Peyer's patch (tissue), 4 donors: Measurements from ENCODE around the gene WDR74. TPM values are rescaled to one million over a fixed set of nuclear protein-coding genes. Genes with fewer than 3 reads are reported as not detected.
A peak's percentile ranks its signal among the peaks of the same experiment; 100 is the strongest.

Source experiments
- DNase-seq, 3 donors: peaks; one replicate each; pipeline ENCODE4 v3.0.0-alpha.2; 2017 to 2019
- H3K27ac ChIP-seq, 4 donors: fragments of 200-600 bp; sonication (generic); one replicate each; pipeline ENCODE4 v1.5.1; 2016 to 2019
- H3K27me3 ChIP-seq, 2 donors: fragments of 200-600 bp; sonication (generic); one replicate each; pipeline ENCODE4 v1.5.1; 2019
- H3K36me3 ChIP-seq, 3 donors: fragments of 200-600 bp; sonication (generic); one replicate each; pipeline ENCODE4 v1.5.1; 2016 to 2019
- H3K4me1 ChIP-seq, 4 donors: fragments of 200-600 bp; sonication (generic); one replicate each; pipeline ENCODE4 v1.5.1; 2016 to 2019
- H3K4me3 ChIP-seq, 4 donors: fragments of 200-600 bp; sonication (generic); 1 replicate in 3 of 4; 2 replicates in 1 of 4; pipeline ENCODE4 v1.5.1; 2016 to 2019; ENCODE audit warnings: mild to moderate bottlenecking in 1 of 4
- H3K9me3 ChIP-seq, 4 donors: fragments of 200-600 bp; sonication (generic); one replicate each; pipeline ENCODE4 v1.5.1; 2016 to 2019; ENCODE audit warnings: mild to moderate bottlenecking in 1 of 4
- CTCF ChIP-seq, 6 experiments: fragments of 450-650 bp in 4 of 6; fragments of 200-600 bp in 2 of 6; sonication (generic) in 1 of 6; IDR thresholded peaks; one replicate each; pipeline ENCODE4 v1.5.1; 2017 to 2019; ENCODE audit warnings: antibody characterized with exemption in 6 of 6, mild to moderate bottlenecking in 3 of 6, moderate library complexity in 1 of 6
- POLR2A ChIP-seq, 2 donors: fragments of 450-650 bp; IDR thresholded peaks; one replicate each; pipeline ENCODE4 v1.5.1; 2017; ENCODE audit warnings: antibody characterized with exemption in 2 of 2, mild to moderate bottlenecking in 2 of 2, moderate library complexity in 2 of 2
- total RNA-seq, 4 donors: library from RNA; depleted of rRNA; stranded (reverse); fragments of >200 nt; gene quantifications; one replicate each; pipeline ENCODE4 v1.1.0, GENCODE V29; 2016

Gene WDR74
- 10 to 100 TPM; 17.7 to 78.4 (median 28.6) TPM for total RNA-seq

GRCh38 chr11:62839050-62839945 is at the start of gene WDR74:
TSS of gene WDR74 (minus strand) at chr11:62839590. CDS start at chr11:62839570, 20 bp downstream.
- DNase-seq: peak; percentile 93 to 97 (median 95)
- peak; percentile 48 to 93 for TF ChIP-seq POLR2A (IDR thresholded peaks at IDR 0.05)
- TF ChIP-seq CTCF (IDR thresholded peaks at IDR 0.05): peak in 1 of 6 experiments; percentile 8
- H3K36me3 ChIP-seq: peaks cover 0 to 18% (median 0%) of the 10 kb centered on the region in 3 donors
- H3K4me3 ChIP-seq: peak within 1 kb of the TSS; percentile 74 to 94 (median 84)
- H3K27me3 ChIP-seq: no peaks in the 10 kb centered on the region
- no peaks in the 10 kb centered on the region for H3K9me3 ChIP-seq
- H3K27ac ChIP-seq: peak within 1 kb of the TSS; percentile 97 to 99 (median 98)
- peaks cover 0 to 18% (median 6%) of the 10 kb centered on the region in 4 donors for H3K4me1 ChIP-seq

GRCh38 chr11:62889126-62889483 is 49.7 kb upstream of the WDR74 start:
- no peak for DNase-seq
- no peaks in the 10 kb centered on the region for H3K27me3 ChIP-seq
- peaks cover 0 to 53% (median 3%) of the 10 kb centered on the region in 3 donors for H3K36me3 ChIP-seq
- H3K4me1 ChIP-seq: peaks cover 0 to 57% (median 2%) of the 10 kb centered on the region in 4 donors
- no peak for TF ChIP-seq POLR2A (IDR thresholded peaks at IDR 0.05)
- TF ChIP-seq CTCF (IDR thresholded peaks at IDR 0.05): no peak
- H3K4me3 ChIP-seq: no peak overlapping the region
- no peaks in the 10 kb centered on the region for H3K9me3 ChIP-seq
- peak overlapping the region in 3 of 4 donors; percentile 62 to 91 (median 79) for H3K27ac ChIP-seq

- Histone ChIP-seq H3K4me1 (peaks cover 0 to 64% (median 2%) of the 10 kb centered on the region in 4 donors), H3K36me3 (peaks cover 0 to 60% (median 3%) of the 10 kb centered on the region in 3 donors), H3K27ac (peak overlapping the region in 2 of 4 donors; percentile 44 to 79), H3K27me3 (no peaks in the 10 kb centered on the region), H3K9me3 (no peaks in the 10 kb centered on the region), H3K4me3 (no peak overlapping the region)
- TF ChIP-seq POLR2A (IDR thresholded peaks at IDR 0.05): no peak
- TF ChIP-seq CTCF (IDR thresholded peaks at IDR 0.05): no peak
- no peak for DNase-seq
These were observed 49.0 kb upstream of the WDR74 start for GRCh38 chr11:62888406-62888805.

GRCh38 chr11:62885137-62885750 is 45.9 kb upstream of the WDR74 start:
- H3K4me3 ChIP-seq: no peak overlapping the region
- H3K4me1 ChIP-seq: peaks cover 4 to 64% (median 11%) of the 10 kb centered on the region in 4 donors
- peaks cover 0 to 69% (median 3%) of the 10 kb centered on the region in 3 donors for H3K36me3 ChIP-seq
- H3K9me3 ChIP-seq: no peaks in the 10 kb centered on the region
- TF ChIP-seq CTCF (IDR thresholded peaks at IDR 0.05): no peak
- TF ChIP-seq POLR2A (IDR thresholded peaks at IDR 0.05): no peak
- no peak for DNase-seq
- H3K27ac ChIP-seq: no peak overlapping the region
- H3K27me3 ChIP-seq: no peaks in the 10 kb centered on the region

GRCh38 chr11:62883673-62884072 is 44.3 kb upstream of the WDR74 start:
- H3K4me3 ChIP-seq: peak overlapping the region in 1 of 4 donors; percentile 80
- TF ChIP-seq CTCF (IDR thresholded peaks at IDR 0.05): no peak
- TF ChIP-seq POLR2A (IDR thresholded peaks at IDR 0.05): no peak
- H3K36me3 ChIP-seq: peaks cover 0 to 62% (median 3%) of the 10 kb centered on the region in 3 donors
- DNase-seq: no peak
- H3K27ac ChIP-seq: peak overlapping the region in 1 of 4 donors; percentile 27
- peaks cover 0 to 68% (median 15%) of the 10 kb centered on the region in 4 donors for H3K4me1 ChIP-seq
- H3K27me3 ChIP-seq: no peaks in the 10 kb centered on the region
- H3K9me3 ChIP-seq: no peaks in the 10 kb centered on the region
